Osteoblast (primary cell): ENCODE results near the gene CCL4L2. TPM values are rescaled to one million over a fixed set of nuclear protein-coding genes. Genes with fewer than 3 reads are reported as not detected.
"Not testable (repeated sequence)": the region's sequence is repeated elsewhere in the genome, so short reads cannot be mapped to it uniquely, and the experiment has no call there.

ENCODE experiments used
- DNase-seq: peaks from one replicate; pipeline ENCODE4 v3.0.0; 2011; ENCODE audit warnings: low spot score, mixed read lengths; ENCODE audit not compliant: insufficient read length; ENCODE audit errors: missing footprints
- H2AFZ ChIP-seq: 2 replicates; pipeline ENCODE4 v1.6.0; 2011; ENCODE audit warnings: mild to moderate bottlenecking, low read length
- H3K27ac ChIP-seq: 2 replicates; pipeline ENCODE4 v1.5.1; 2011; ENCODE audit warnings: mild to moderate bottlenecking, low read depth, low read length, moderate library complexity
- H3K27me3 ChIP-seq: 2 replicates; pipeline ENCODE4 v1.6.0; 2012; ENCODE audit warnings: mild to moderate bottlenecking, control low read depth, inconsistent platforms, low read length, moderate library complexity; ENCODE audit not compliant: insufficient read depth
- H3K36me3 ChIP-seq: 2 replicates; pipeline ENCODE4 v1.5.1; 2011; ENCODE audit warnings: mild to moderate bottlenecking, low read length, control low read depth, moderate library complexity; ENCODE audit not compliant: insufficient read depth
- H3K4me1 ChIP-seq: 2 replicates; pipeline ENCODE4 v1.5.1; 2011; ENCODE audit warnings: mild to moderate bottlenecking, low read length, control low read depth, moderate library complexity; ENCODE audit not compliant: insufficient read depth
- H3K4me2 ChIP-seq: 2 replicates; pipeline ENCODE4 v1.6.0; 2011; ENCODE audit warnings: mild to moderate bottlenecking, low read length; ENCODE audit not compliant: insufficient read depth
- H3K4me3 ChIP-seq: fragments of 200-600 bp; sonication (generic); 3 replicates; pipeline ENCODE4 v1.5.1; 2012; ENCODE audit warnings: mild to moderate bottlenecking, low read length, inconsistent platforms; ENCODE audit not compliant: insufficient read depth
- H3K79me2 ChIP-seq: 2 replicates; pipeline ENCODE4 v1.6.0; 2012; ENCODE audit warnings: mild to moderate bottlenecking, low read length, control low read depth, inconsistent platforms; ENCODE audit not compliant: insufficient read depth
- H3K9me3 ChIP-seq: 2 replicates; pipeline ENCODE4 v1.5.1; 2011; ENCODE audit warnings: low read depth, low read length, control low read depth
- H4K20me1 ChIP-seq: 2 replicates; pipeline ENCODE4 v1.6.0; 2012; ENCODE audit warnings: mild to moderate bottlenecking, low read length, control low read depth; ENCODE audit not compliant: insufficient read depth
- total RNA-seq: library from RNA; depleted of rRNA; stranded (reverse); fragments of >200 nt; gene quantifications from 2 replicates; pipeline ENCODE4 v1.2.3, GENCODE V29; 2012
- TF ChIP-seq, protein P1 (sequence below): IDR thresholded peaks from 2 replicates; pipeline ENCODE4 v1.5.1; 2011; ENCODE audit warnings: mild to moderate bottlenecking, low read depth, low read length, moderate library complexity; ENCODE audit errors: extremely low read depth

CCL4L2 gene
- total RNA-seq, 1 donor, result not detected

GRCh38 chr17:36188891-36189306 is 22.0 kb upstream of the CCL4L2 start:
- no peaks in the 10 kb centered on the region for H3K79me2 ChIP-seq
- H3K36me3 ChIP-seq, result no peaks in the 10 kb centered on the region
- no peaks in the 10 kb centered on the region for H3K27me3 ChIP-seq
- H4K20me1 ChIP-seq, result no peaks in the 10 kb centered on the region
- no peak overlapping the region for H3K4me2 ChIP-seq
- no peaks in the 10 kb centered on the region for H3K9me3 ChIP-seq
- no peak overlapping the region for H2AFZ ChIP-seq
- no peak overlapping the region for H3K4me3 ChIP-seq
- no peak for DNase-seq
- peaks cover 10% of the 10 kb centered on the region for H3K4me1 ChIP-seq
- TF ChIP-seq, protein P1, sequence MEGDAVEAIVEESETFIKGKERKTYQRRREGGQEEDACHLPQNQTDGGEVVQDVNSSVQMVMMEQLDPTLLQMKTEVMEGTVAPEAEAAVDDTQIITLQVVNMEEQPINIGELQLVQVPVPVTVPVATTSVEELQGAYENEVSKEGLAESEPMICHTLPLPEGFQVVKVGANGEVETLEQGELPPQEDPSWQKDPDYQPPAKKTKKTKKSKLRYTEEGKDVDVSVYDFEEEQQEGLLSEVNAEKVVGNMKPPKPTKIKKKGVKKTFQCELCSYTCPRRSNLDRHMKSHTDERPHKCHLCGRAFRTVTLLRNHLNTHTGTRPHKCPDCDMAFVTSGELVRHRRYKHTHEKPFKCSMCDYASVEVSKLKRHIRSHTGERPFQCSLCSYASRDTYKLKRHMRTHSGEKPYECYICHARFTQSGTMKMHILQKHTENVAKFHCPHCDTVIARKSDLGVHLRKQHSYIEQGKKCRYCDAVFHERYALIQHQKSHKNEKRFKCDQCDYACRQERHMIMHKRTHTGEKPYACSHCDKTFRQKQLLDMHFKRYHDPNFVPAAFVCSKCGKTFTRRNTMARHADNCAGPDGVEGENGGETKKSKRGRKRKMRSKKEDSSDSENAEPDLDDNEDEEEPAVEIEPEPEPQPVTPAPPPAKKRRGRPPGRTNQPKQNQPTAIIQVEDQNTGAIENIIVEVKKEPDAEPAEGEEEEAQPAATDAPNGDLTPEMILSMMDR, result no peak
- H3K27ac ChIP-seq, result no peak overlapping the region

- not testable (repeated sequence) for H3K4me2 ChIP-seq, H2AFZ ChIP-seq, H3K27me3 ChIP-seq, H3K27ac ChIP-seq, H4K20me1 ChIP-seq, DNase-seq, H3K36me3 ChIP-seq, H3K9me3 ChIP-seq, H3K79me2 ChIP-seq, H3K4me3 ChIP-seq
- peaks cover 10% of the 10 kb centered on the region for H3K4me1 ChIP-seq
These were observed 20.9 kb upstream of the CCL4L2 start for GRCh38 chr17:36189993-36190392.

DNA sequence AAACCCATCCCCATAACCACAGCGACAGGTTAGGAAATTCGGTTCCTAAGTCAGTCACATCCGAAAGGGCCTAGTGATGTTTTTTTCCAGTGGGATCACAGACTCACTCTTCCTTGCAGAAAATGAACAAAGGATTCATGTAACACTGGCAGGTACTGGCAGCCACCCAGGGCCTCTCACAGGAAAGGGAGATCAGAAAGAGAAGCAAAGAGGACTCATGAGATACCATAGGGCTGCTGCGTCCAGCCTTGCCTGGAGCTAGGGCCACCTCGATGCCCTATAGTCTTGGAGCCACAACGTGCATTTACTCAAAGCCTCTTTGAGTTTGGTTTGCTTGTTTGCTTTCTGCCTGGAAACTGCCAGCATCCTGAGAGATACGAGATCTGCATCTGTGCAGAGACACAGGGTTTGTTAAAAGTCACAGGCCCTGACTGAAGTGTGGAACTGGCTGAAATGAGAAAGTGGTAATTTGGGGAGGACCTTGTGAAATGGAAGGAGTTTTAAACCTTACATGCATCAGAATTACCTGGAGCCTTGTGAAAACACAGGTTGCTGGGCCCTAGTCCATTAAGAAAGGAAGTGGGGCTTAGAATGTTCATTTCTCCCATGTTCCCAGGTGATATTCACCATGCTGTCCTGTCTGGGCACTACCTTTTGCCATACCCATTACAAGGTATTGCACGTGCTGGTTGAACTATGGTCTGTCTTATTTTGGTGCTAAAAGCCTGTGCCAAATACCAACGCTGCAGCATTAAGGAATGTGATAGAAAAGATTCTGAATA is 20.1 kb upstream of the CCL4L2 start:
- H3K4me3 ChIP-seq, H3K9me3 ChIP-seq: not testable (repeated sequence)

DNA sequence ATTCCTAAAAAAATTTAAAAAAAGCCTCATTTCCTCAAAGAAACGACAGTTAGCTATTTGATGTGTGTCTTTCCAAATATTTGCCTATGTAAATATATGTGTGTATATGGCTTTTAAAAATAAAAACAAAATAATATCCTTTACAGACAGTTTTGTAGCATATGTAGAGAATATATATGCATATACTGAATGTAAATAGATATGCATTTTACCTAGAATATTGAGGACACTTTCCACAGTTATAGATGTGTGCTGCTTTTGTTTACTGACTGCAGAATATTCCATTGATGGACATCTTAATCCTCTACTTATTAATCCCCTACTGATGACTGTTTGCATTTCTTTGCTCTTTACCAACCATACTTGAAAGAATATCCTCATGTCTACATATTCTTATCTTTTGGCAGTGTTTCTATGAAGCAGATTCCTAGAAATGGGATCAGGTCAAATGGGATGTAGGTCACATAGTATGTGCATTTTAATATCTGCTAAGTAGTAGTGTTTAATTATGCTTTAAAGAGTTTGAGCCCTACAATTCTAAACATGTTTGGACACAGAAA is 17.6 kb upstream of the CCL4L2 start:
- H3K36me3 ChIP-seq, result no peaks in the 10 kb centered on the region
- no peaks in the 10 kb centered on the region for H4K20me1 ChIP-seq
- no peak for DNase-seq
- TF ChIP-seq, protein P1, result no peak
- no peaks in the 10 kb centered on the region for H3K79me2 ChIP-seq
- H3K4me1 ChIP-seq, result peaks cover 10% of the 10 kb centered on the region
- H3K27me3 ChIP-seq, result no peaks in the 10 kb centered on the region
- H3K4me2 ChIP-seq, result no peak overlapping the region
- H2AFZ ChIP-seq, result no peak overlapping the region
- H3K27ac ChIP-seq, result no peak overlapping the region
- H3K9me3 ChIP-seq, result no peaks in the 10 kb centered on the region
- H3K4me3 ChIP-seq, result no peak overlapping the region

More for the DNA sequence above, 20.1 kb upstream of the CCL4L2 start:
- H3K27me3 ChIP-seq, DNase-seq, H4K20me1 ChIP-seq, H3K36me3 ChIP-seq, H2AFZ ChIP-seq, H3K79me2 ChIP-seq, H3K27ac ChIP-seq, H3K4me2 ChIP-seq: not testable (repeated sequence)
- H3K4me1 ChIP-seq, result peaks cover 10% of the 10 kb centered on the region

- H4K20me1 ChIP-seq, H3K4me2 ChIP-seq, H3K27ac ChIP-seq, H3K27me3 ChIP-seq, H3K36me3 ChIP-seq, H3K9me3 ChIP-seq, DNase-seq, H2AFZ ChIP-seq, H3K4me3 ChIP-seq, H3K79me2 ChIP-seq: not testable (repeated sequence)
- H3K4me1 ChIP-seq, result peaks cover 10% of the 10 kb centered on the region
These were observed 16.6 kb upstream of the CCL4L2 start for GRCh38 chr17:36194147-36194831.

- H3K79me2 ChIP-seq, H3K27ac ChIP-seq, H3K27me3 ChIP-seq, H2AFZ ChIP-seq, H3K4me3 ChIP-seq, DNase-seq, H4K20me1 ChIP-seq, H3K4me2 ChIP-seq, H3K36me3 ChIP-seq, H3K9me3 ChIP-seq: not testable (repeated sequence)
- H3K4me1 ChIP-seq, result peaks cover 10% of the 10 kb centered on the region
These were observed 15.9 kb upstream of the CCL4L2 start for GRCh38 chr17:36194832-36195433.
